Measurements from ENCODE around the gene CDK6.

Gene CDK6

GRCh38 chr7:92809397-92809759, 27.0 kb downstream of the CDK6 start:
- Histone ChIP-seq H3K4me1 (ENCODE audit: control insufficient read depth, insufficient read depth, low read length, unreplicated experiment) (peaks cover 47% of the 10 kb centered on the region), H3K36me3 (ENCODE audit: insufficient read depth, low read length) (peaks cover 18% of the 10 kb centered on the region), H2AFZ (ENCODE audit: low read length, unreplicated experiment) (no peak overlapping the region), H3K27me3 (ENCODE audit: insufficient read depth, low read length) (no peaks in the 10 kb centered on the region), H3K79me2 (ENCODE audit: control insufficient read depth, insufficient read depth, low read length, unreplicated experiment) (peaks cover 87% of the 10 kb centered on the region), H3K27ac (ENCODE audit: low read depth, low read length) (peak overlapping the region; percentile 85), H3K4me3 (ENCODE audit: low read depth, low read length) (peak overlapping the region; percentile 18; the same call in 1 of the 2 replicates)

GRCh38 chr7:92808635-92809034, 27.7 kb downstream of the CDK6 start:
- Histone ChIP-seq H3K4me1 (ENCODE audit: control insufficient read depth, insufficient read depth, low read length, unreplicated experiment) (peaks cover 40% of the 10 kb centered on the region), H3K36me3 (ENCODE audit: insufficient read depth, low read length) (peaks cover 18% of the 10 kb centered on the region)

GRCh38 chr7:92808006-92808405, 28.4 kb downstream of the CDK6 start:
- Histone ChIP-seq H3K79me2 (ENCODE audit: control insufficient read depth, insufficient read depth, low read length, unreplicated experiment) (peaks cover 87% of the 10 kb centered on the region), H3K36me3 (ENCODE audit: insufficient read depth, low read length) (peaks cover 18% of the 10 kb centered on the region), H3K27ac (ENCODE audit: low read depth, low read length) (peak overlapping the region; percentile 85), H3K4me1 (ENCODE audit: control insufficient read depth, insufficient read depth, low read length, unreplicated experiment) (peaks cover 34% of the 10 kb centered on the region), H2AFZ (ENCODE audit: low read length, unreplicated experiment) (no peak overlapping the region), H3K27me3 (ENCODE audit: insufficient read depth, low read length) (no peaks in the 10 kb centered on the region), H3K4me3 (ENCODE audit: low read depth, low read length) (peak overlapping the region; percentile 42; the same call in 1 of the 2 replicates)

More at GRCh38 chr7:92808635-92809034, 27.7 kb downstream of the CDK6 start:
- Histone ChIP-seq H3K27ac (ENCODE audit: low read depth, low read length) (peak overlapping the region; percentile 85), H3K79me2 (ENCODE audit: control insufficient read depth, insufficient read depth, low read length, unreplicated experiment) (peaks cover 87% of the 10 kb centered on the region), H3K4me3 (ENCODE audit: low read depth, low read length) (peak overlapping the region; percentile 42; the same call in 1 of the 2 replicates), H2AFZ (ENCODE audit: low read length, unreplicated experiment) (no peak overlapping the region), H3K27me3 (ENCODE audit: insufficient read depth, low read length) (no peaks in the 10 kb centered on the region)

- no peak overlapping the region for H3K27ac ChIP-seq (ENCODE audit: low read depth, low read length)
- no peak overlapping the region for H2AFZ ChIP-seq (ENCODE audit: low read length, unreplicated experiment)
- H3K79me2 ChIP-seq (ENCODE audit: control insufficient read depth, insufficient read depth, low read length, unreplicated experiment) = peaks cover 84% of the 10 kb centered on the region
- H3K36me3 ChIP-seq (ENCODE audit: insufficient read depth, low read length) = peaks cover 18% of the 10 kb centered on the region
- no peaks in the 10 kb centered on the region for H3K27me3 ChIP-seq (ENCODE audit: insufficient read depth, low read length)
- H3K4me1 ChIP-seq (ENCODE audit: control insufficient read depth, insufficient read depth, low read length, unreplicated experiment) = peaks cover 31% of the 10 kb centered on the region
- H3K4me3 ChIP-seq (ENCODE audit: low read depth, low read length) = no peak overlapping the region
Observed at GRCh38 chr7:92806496-92806895, 29.9 kb downstream of the CDK6 start.

GRCh38 chr7:92802406-92802805, 34.0 kb downstream of the CDK6 start:
- Histone ChIP-seq H3K4me1 (ENCODE audit: control insufficient read depth, insufficient read depth, low read length, unreplicated experiment) (peaks cover 20% of the 10 kb centered on the region), H3K79me2 (ENCODE audit: control insufficient read depth, insufficient read depth, low read length, unreplicated experiment) (peaks cover 86% of the 10 kb centered on the region), H3K4me3 (ENCODE audit: low read depth, low read length) (no peak overlapping the region), H3K27ac (ENCODE audit: low read depth, low read length) (no peak overlapping the region), H3K27me3 (ENCODE audit: insufficient read depth, low read length) (no peaks in the 10 kb centered on the region), H2AFZ (ENCODE audit: low read length, unreplicated experiment) (no peak overlapping the region), H3K36me3 (ENCODE audit: insufficient read depth, low read length) (peaks cover 14% of the 10 kb centered on the region)

- no peaks in the 10 kb centered on the region for H3K27me3 ChIP-seq (ENCODE audit: insufficient read depth, low read length)
- peaks cover 46% of the 10 kb centered on the region for H3K4me1 ChIP-seq (ENCODE audit: control insufficient read depth, insufficient read depth, low read length, unreplicated experiment)
- H3K4me3 ChIP-seq (ENCODE audit: low read depth, low read length) = no peak overlapping the region
- H2AFZ ChIP-seq (ENCODE audit: low read length, unreplicated experiment) = no peak overlapping the region
- H3K79me2 ChIP-seq (ENCODE audit: control insufficient read depth, insufficient read depth, low read length, unreplicated experiment) = peaks cover 91% of the 10 kb centered on the region
- no peak overlapping the region for H3K27ac ChIP-seq (ENCODE audit: low read depth, low read length)
- H3K36me3 ChIP-seq (ENCODE audit: insufficient read depth, low read length) = no peaks in the 10 kb centered on the region
Observed at GRCh38 chr7:92799446-92800211, 36.7 kb downstream of the CDK6 start.

GRCh38 chr7:92798517-92799249, 37.7 kb downstream of the CDK6 start:
- peaks cover 90% of the 10 kb centered on the region for H3K79me2 ChIP-seq (ENCODE audit: control insufficient read depth, insufficient read depth, low read length, unreplicated experiment)
- H3K27ac ChIP-seq (ENCODE audit: low read depth, low read length) = peak overlapping the region; percentile 48
- H3K36me3 ChIP-seq (ENCODE audit: insufficient read depth, low read length) = no peaks in the 10 kb centered on the region
- H3K27me3 ChIP-seq (ENCODE audit: insufficient read depth, low read length) = no peaks in the 10 kb centered on the region
- peaks cover 55% of the 10 kb centered on the region for H3K4me1 ChIP-seq (ENCODE audit: control insufficient read depth, insufficient read depth, low read length, unreplicated experiment)
- H3K4me3 ChIP-seq (ENCODE audit: low read depth, low read length) = no peak overlapping the region
- no peak overlapping the region for H2AFZ ChIP-seq (ENCODE audit: low read length, unreplicated experiment)

- H3K27ac ChIP-seq (ENCODE audit: low read depth, low read length) = peak overlapping the region; percentile 48
- H3K27me3 ChIP-seq (ENCODE audit: insufficient read depth, low read length) = no peaks in the 10 kb centered on the region
- H3K36me3 ChIP-seq (ENCODE audit: insufficient read depth, low read length) = no peaks in the 10 kb centered on the region
- H3K79me2 ChIP-seq (ENCODE audit: control insufficient read depth, insufficient read depth, low read length, unreplicated experiment) = peaks cover 89% of the 10 kb centered on the region
- H3K4me3 ChIP-seq (ENCODE audit: low read depth, low read length) = no peak overlapping the region
- peaks cover 64% of the 10 kb centered on the region for H3K4me1 ChIP-seq (ENCODE audit: control insufficient read depth, insufficient read depth, low read length, unreplicated experiment)
- H2AFZ ChIP-seq (ENCODE audit: low read length, unreplicated experiment) = no peak overlapping the region
Observed at GRCh38 chr7:92797693-92798092, 38.7 kb downstream of the CDK6 start.

- H3K27ac ChIP-seq (ENCODE audit: low read depth, low read length) = peak overlapping the region; percentile 48
- no peak overlapping the region for H2AFZ ChIP-seq (ENCODE audit: low read length, unreplicated experiment)
- peaks cover 67% of the 10 kb centered on the region for H3K4me1 ChIP-seq (ENCODE audit: control insufficient read depth, insufficient read depth, low read length, unreplicated experiment)
- no peak overlapping the region for H3K4me3 ChIP-seq (ENCODE audit: low read depth, low read length)
- no peaks in the 10 kb centered on the region for H3K27me3 ChIP-seq (ENCODE audit: insufficient read depth, low read length)
- H3K36me3 ChIP-seq (ENCODE audit: insufficient read depth, low read length) = no peaks in the 10 kb centered on the region
- H3K79me2 ChIP-seq (ENCODE audit: control insufficient read depth, insufficient read depth, low read length, unreplicated experiment) = peaks cover 88% of the 10 kb centered on the region
Observed at GRCh38 chr7:92797284-92797683, 39.1 kb downstream of the CDK6 start.

GRCh38 chr7:92794831-92795230, 41.5 kb downstream of the CDK6 start:
- peak overlapping the region; percentile 12 for H3K27ac ChIP-seq (ENCODE audit: low read depth, low read length)
- no peak overlapping the region for H2AFZ ChIP-seq (ENCODE audit: low read length, unreplicated experiment)
- H3K27me3 ChIP-seq (ENCODE audit: insufficient read depth, low read length) = no peaks in the 10 kb centered on the region
- peaks cover 90% of the 10 kb centered on the region for H3K4me1 ChIP-seq (ENCODE audit: control insufficient read depth, insufficient read depth, low read length, unreplicated experiment)
- peaks cover 91% of the 10 kb centered on the region for H3K79me2 ChIP-seq (ENCODE audit: control insufficient read depth, insufficient read depth, low read length, unreplicated experiment)
- 0 out of 2 replicates have a peak, but pooled peaks cover 2% of the 10 kb centered on the region for H3K36me3 ChIP-seq (ENCODE audit: insufficient read depth, low read length)
- H3K4me3 ChIP-seq (ENCODE audit: low read depth, low read length) = peak overlapping the region; percentile 15; the same call in 1 of the 2 replicates
